Measurements from ENCODE around the gene ACOT12. TPM values are rescaled to one million over a fixed set of nuclear protein-coding genes. Genes with fewer than 3 reads are reported as not detected.
A peak's percentile ranks its signal among the peaks of the same experiment; 100 is the strongest.

ACOT12 gene
- total and polyA plus RNA-seq, 9 of the 15 experiments (the other 6 are each of a cell fraction or from before 2014, with no cell fraction given) = 0.03 TPM; not detected in 8

GRCh38 chr5:81425569-81425968 is 31.6 kb upstream of the ACOT12 start (continued):
- TF ChIP-seq GMEB1 (CRISPR knock-in tag; IDR thresholded peaks at IDR 0.05) (no peak), ETS1 (conservative IDR thresholded peaks at IDR 0.05; ENCODE audit: control insufficient read depth, low read depth, low read length) (no peak), POLR2AphosphoS2 (IDR thresholded peaks at IDR 0.05; ENCODE audit: low read length) (no peak), MEF2D (tag; conservative IDR thresholded peaks at IDR 0.05; ENCODE audit: low read depth) (no peak), CHAMP1 (IDR thresholded peaks at IDR 0.05) (no peak), SRSF9 (IDR thresholded peaks at IDR 0.05; ENCODE audit: borderline replicate concordance, low read depth, low read length) (no peak), ZNF354B (CRISPR knock-in tag; IDR thresholded peaks at IDR 0.05) (no peak), HDGF (IDR thresholded peaks at IDR 0.05) (no peak)
- TF ChIP-seq, protein P1, sequence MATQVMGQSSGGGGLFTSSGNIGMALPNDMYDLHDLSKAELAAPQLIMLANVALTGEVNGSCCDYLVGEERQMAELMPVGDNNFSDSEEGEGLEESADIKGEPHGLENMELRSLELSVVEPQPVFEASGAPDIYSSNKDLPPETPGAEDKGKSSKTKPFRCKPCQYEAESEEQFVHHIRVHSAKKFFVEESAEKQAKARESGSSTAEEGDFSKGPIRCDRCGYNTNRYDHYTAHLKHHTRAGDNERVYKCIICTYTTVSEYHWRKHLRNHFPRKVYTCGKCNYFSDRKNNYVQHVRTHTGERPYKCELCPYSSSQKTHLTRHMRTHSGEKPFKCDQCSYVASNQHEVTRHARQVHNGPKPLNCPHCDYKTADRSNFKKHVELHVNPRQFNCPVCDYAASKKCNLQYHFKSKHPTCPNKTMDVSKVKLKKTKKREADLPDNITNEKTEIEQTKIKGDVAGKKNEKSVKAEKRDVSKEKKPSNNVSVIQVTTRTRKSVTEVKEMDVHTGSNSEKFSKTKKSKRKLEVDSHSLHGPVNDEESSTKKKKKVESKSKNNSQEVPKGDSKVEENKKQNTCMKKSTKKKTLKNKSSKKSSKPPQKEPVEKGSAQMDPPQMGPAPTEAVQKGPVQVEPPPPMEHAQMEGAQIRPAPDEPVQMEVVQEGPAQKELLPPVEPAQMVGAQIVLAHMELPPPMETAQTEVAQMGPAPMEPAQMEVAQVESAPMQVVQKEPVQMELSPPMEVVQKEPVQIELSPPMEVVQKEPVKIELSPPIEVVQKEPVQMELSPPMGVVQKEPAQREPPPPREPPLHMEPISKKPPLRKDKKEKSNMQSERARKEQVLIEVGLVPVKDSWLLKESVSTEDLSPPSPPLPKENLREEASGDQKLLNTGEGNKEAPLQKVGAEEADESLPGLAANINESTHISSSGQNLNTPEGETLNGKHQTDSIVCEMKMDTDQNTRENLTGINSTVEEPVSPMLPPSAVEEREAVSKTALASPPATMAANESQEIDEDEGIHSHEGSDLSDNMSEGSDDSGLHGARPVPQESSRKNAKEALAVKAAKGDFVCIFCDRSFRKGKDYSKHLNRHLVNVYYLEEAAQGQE (IDR thresholded peaks at IDR 0.05; ENCODE audit: borderline replicate concordance) = peak; percentile 49; the same call in 1 of the 2 replicates
- TF ChIP-seq, protein P1 (CRISPR knock-in tag; IDR thresholded peaks at IDR 0.05; ENCODE audit: low read depth) = no peak

Data from K562 (cell line).